ENCODE measurements around the gene TSPOAP1.

TSPOAP1 gene

GRCh38 chr17:58329035-58329809 lies 627 bp upstream of the TSPOAP1 start:
- DNase-seq (ENCODE audit: low read depth in 2 of 2) = peak in 1 of 2 donors; percentile 66

- no peak for DNase-seq (ENCODE audit: low read depth in 2 of 2)
Measured at GRCh38 chr17:58327363-58328194, 1.0 kb downstream of the TSPOAP1 start.

DNA sequence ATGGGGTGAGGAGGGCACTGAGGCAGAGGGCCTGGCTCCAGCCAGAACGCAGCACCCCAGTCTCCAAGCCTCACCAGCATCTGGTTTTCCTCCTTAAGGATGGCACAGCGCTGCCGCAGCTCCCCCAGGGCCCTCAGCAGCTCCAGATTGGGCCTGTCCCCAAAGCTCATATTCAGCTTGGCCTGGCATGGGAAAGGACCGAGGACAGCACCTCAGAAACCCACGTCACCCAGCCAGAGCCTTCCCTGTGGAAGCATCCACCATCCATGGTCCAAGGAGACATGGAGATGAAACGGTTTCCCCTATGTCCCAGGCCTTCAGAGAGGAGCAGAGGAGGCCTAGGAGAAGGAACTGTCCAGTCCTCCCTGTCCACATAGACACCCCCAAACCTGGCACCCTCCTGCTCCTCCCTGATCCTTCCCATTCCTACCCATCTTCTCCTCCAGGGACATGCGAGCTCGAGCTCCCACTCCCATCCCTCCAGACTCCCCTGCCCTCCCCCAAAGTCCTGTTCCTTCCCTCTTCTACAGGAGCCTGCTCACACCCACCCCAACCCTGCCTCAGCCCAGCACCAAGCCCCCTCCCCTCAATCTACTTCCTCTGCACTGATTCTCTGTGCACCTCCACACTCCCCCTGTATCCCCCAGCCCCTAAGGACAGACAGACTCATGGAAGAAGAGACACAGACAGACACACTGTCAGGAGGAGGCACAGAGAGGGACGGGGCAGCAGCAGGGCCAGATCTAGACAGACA lies 1.8 kb downstream of the TSPOAP1 start:
- no peak for DNase-seq (ENCODE audit: low read depth in 2 of 2)

DNA sequence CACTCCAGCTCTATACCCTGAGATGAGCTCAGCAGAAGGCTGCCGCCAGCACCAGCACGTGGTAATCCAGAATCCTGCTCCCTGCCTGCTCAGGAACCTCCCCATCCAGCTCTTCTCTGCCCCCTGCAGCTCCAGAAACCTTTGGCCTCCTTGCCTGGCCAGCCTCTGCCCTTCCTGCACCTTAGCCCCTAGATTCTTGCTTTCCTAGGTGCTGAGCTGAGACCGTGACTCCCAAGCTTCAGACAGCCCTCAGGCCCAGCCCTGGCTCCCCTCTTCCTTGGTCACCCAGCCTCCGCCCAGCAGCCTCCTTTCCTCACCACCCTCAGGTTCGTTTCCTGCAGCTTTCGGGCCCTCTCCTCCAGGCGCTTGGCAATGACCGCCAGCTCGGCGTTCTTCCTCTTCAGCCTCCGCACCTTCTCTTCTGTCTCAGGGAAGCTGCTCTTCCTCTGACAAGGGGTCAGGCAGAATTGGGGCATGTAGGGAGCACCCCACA lies 2.6 kb downstream of the TSPOAP1 start:
- no peak for DNase-seq (ENCODE audit: low read depth in 2 of 2)

GRCh38 chr17:58325289-58325726 lies 3.3 kb downstream of the TSPOAP1 start:
- no peak for DNase-seq (ENCODE audit: low read depth in 2 of 2)

DNA sequence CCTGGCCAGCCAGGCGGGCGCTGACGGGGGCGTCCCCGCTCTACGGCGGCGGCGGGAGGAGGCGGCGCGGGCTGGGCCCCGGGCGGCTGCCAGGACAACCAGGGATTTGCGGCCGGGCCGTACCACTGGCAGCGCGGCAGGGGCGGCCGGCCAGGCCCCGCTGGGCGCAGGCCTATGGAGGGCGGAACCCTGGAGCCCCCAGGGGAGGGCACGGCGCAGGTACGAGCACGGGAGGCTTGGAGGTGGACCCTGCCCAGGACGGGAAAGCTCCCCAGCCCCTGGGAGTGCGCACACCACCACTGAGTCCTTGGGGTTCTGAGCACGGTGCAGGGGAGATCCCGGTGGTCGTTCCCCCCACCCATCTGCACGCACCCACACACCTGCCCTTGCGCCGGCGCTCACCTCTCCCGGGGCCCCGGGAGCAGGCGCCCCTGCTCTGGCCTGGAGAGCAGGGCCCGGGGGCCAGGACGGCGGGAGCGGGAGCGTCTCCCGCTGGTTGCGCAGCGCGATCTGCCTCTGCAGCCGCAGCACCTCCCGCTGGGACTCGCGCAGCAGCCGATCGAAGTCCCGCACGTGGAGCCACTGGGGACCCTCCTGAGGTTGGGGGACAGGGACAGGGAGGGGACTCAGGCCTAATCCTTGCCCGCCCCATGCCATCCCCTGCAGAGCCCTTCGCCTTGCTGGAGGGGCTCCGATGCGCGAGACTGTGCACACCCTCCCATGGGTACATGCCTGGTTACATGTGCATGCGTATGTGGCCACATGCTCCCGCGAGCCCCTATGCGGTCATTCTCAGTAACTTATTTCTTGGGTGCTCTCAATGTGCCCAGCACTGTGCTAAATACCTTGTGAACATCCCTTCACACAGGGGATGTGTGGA lies 3.9 kb downstream of the TSPOAP1 start:
- no peak for DNase-seq (ENCODE audit: low read depth in 2 of 2)

DNA sequence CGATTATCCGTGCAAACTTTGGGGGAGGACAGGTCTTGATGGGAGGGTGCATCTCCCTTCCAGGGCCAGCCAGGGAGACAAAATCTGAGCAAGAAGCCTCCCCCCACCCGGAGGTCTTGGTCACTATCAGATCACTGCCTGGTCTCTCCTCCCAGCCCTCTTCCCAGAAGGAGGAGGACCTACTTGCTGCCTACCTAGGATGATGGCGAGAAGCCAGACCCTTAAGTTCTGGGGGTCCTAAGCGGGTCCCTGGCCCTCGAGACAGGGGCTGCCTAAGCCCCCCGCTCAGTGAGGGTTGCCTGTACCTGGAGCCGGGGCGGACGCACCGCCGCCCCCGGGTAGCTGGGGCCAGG lies 4.6 kb downstream of the TSPOAP1 start:
- DNase-seq (ENCODE audit: low read depth in 2 of 2) = no peak

DNA sequence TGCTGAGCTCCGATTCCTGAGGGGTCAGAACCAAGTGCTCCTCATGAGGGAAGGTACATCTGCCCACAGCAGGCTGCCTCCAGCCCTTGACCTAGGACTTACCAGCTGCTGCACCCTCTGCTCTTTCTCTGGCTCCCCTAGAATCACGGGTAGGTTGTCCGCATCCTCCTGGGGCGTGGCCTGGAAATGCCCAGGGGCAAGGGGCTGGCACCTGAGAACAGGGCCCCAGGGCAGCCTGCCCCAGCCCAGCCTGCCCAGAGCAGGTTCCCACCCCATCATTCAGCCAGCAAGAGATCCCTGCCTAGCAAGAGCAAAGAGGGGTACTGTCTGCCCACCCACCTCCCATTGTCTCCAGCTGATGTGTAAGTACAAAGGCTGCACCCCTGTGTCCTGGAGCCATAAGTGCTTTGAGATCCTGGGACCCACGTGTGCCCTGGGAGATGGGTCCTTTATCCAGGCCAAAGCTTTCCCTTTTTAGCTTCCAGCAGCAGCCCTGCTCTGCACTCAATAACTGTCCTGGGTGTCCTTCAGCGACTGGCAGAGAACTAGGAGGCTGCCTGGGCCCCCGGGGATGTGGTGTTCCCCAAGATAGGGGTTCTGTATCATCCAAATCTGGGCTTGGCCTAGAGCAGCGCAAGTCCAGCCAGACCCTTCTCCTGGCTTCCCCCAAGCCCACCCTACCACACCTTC lies 5.1 kb downstream of the TSPOAP1 start:
- no peak for DNase-seq (ENCODE audit: low read depth in 2 of 2)

GRCh38 chr17:58322581-58323185 lies 5.9 kb downstream of the TSPOAP1 start:
- no peak for DNase-seq (ENCODE audit: low read depth in 2 of 2)

DNA sequence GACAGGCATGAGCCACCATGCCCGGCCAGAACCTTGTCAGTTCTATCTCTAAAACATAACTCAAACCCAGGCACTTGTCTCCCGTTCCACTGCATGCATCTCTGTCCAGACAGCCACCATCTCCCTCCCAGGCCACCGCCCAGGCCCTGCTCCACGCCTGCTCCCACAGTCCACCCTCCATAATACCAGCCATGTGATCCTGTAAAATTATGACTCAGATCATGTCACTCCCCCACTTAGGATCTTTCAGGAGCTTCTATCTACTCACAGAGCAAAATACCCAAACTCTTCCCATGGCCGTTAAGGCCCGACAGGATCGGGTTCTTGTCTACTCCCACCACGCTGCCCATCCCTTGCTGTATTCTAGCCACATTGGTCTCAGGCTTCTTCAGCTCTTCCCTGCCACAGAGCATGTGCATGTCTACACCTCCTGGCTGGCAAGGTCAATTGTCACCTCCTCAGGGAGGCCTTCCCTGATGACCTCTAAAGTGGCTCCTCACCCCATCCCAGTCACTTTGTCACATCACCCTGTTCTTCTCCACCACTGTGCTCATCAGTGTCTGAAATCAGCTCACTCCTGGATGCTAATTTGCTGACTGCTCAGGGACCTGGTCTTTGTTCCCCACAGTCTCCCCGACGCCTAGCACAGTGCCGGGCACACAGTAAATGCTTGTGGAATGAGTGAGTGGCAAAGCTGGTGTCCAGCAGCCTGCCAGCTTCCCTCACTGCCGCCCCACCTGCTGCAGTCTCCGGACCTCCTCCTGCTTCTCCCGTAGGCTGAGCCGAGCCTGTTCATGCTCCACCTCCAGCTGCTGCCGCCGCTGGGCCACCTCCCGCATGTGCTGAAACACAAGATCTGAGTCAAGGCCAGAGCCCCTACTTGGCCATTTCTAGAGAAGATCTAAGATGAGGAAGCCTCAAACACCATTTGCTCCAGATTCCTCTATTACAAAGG lies 6.7 kb downstream of the TSPOAP1 start:
- DNase-seq (ENCODE audit: low read depth in 2 of 2) = no peak

- DNase-seq (ENCODE audit: low read depth in 2 of 2) = no peak
Measured at GRCh38 chr17:58320570-58321323, 7.8 kb downstream of the TSPOAP1 start.

DNA sequence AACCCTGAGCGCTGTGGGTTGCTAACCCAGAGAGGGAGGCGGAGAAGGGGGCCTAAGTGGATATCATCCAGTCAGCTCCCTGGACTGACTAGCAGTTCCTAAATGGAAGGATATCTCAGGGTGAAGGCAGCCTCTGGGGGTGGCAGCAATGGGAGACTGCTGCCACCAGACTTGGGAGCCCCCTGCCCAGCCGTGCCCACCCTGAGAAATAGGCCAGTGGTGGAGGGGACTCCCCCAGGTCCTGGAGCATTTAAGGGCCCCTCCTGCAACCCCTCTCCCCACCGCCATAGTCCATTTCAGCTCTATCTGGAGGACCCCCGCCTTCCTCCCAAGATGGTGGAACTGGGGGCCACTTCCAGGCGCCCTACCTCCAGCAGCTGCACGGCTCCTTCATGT lies 8.4 kb downstream of the TSPOAP1 start:
- DNase-seq (ENCODE audit: low read depth in 2 of 2) = no peak

DNA sequence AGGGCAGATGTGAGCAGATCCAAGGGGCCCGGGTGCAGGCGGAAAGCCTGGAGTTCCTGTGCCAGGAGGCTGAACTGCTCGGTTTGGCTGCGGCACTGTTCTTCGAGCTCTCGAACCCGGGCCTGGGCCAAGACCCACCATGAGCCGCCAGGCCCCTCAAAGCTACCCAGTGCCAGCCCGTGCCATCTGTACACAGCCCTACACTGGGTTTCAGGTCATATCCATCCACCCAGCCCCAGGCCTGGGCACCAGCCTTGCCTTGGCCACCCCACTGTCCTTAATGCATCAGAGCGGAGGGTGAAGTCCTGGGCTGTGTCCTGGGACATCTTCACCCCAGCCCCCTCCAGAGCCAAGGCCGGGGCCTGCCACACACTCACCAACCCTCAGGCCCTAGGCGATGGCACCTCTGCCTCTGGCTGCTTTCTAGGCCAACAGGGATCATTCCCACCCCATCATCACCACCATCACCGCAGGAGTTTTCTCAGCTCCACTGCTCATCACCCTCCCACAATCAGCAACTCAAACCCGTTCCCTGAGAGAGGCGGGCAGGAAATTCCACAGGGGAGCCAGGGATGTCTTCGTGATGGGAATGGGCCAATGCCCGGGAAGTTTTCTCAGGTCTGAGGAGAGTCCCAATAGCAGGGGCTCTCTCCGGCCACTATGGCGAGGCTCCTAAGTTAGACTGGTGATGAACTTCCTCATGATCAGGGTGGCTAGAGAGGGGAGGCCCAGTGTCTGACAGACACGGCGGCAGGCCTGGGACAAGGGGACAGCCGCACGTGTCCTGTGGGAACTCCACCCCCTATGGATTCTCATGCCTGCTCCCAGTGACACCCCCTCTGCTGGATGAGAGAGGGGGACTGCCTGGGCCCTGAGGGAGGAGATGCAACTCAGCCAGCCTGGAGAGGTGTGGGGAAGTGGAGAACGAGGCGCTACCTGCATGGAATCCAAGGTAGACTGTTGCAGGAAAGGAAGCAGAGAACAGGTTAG lies 9.1 kb downstream of the TSPOAP1 start:
- DNase-seq (ENCODE audit: low read depth in 2 of 2) = no peak

DNA sequence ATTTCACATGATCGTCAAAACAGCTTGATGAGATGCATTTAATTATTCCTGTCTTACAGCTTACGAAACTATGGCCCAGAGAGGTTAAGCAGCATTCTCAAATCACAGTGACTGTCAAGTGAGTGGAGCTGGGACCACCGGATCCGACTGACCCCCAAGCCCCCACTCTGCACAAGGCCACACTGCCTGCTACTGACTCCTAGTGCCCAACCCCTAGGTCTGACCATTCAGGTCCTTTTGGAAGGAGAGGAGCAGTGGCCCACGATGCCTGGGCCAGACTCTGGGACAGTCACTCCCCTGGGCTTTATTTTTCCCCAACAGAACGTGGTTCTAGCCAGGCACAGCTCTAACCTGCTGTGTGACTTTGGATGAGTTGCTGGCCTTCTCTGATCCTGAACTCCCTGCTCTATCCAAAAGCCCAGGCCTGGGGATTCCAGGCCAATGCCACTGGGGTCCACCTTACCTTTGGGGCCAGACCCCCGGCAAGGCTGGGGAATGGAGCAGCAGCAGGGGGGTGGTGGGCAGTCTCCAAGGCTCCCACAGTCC lies 9.9 kb downstream of the TSPOAP1 start:
- DNase-seq (ENCODE audit: low read depth in 2 of 2) = no peak

DNA sequence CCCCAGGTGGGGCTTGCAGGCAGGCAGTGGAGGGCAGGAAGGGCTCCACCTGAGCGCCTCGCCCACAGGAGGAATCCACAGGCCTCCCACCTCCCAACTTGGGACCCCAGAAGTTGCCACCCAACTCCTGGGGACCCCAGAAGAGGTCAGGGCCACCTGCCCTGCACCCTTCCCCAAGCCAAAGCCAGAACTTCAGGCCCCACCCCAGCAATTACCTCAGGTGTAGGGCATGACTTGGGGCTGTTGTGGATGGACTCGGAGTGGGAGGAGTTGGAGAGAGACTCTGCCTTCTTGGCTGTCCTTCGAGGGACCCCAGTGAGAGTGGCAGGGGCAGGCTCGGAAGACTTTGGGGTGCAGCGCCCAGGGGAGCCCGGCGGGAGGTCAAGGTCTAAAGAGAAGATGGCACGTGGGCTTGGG lies 10.5 kb downstream of the TSPOAP1 start:
- DNase-seq (ENCODE audit: low read depth in 2 of 2) = no peak

DNA sequence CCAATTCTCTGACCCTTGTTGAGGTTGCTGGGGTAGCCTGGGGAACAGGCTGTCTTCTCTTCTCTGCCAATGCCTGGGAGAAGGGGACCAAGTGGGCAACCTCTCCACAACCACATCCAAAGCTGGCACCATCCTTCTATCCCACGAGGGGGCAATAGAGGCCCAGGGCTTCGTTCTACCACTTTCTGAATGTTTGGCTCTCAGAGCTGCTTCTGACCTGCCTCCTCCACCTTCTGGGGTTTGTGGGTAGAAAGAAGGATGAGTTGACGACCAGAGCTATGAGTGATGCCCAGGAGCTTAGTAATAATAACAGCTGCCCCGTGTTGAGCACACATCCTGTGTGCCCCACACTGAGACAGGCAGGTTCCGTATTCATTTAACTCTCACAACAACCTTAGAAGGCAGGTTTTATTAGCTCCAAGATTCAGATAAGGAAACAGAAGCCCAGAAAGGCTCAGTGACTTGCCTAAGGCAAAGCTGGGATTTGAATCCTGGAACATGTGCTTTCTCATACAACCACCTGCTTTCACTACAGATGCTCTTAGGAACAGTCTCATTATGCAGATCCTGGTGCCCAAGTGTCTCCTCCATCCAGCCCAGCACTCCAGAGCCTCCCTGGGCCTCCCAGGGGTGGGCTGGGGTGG lies 11.1 kb downstream of the TSPOAP1 start:
- DNase-seq (ENCODE audit: low read depth in 2 of 2) = no peak

All from stimulated activated CD8-positive, alpha-beta memory T cell treated with anti-CD3 and anti-CD28 coated beads, Interleukin-7, amount 100 ng/mL, for 1 hour (primary cell).